Suppressor macrophage treated with lipopolysaccharide for 4 hours (primary cell): Measurements from ENCODE around the gene CREB3L2.
"Not testable (repeated sequence)": the region's sequence is repeated elsewhere in the genome, so short reads cannot be mapped to it uniquely, and the experiment has no call there.

ENCODE experiments used
- DNase-seq: peaks from one replicate; pipeline ENCODE4 v3.0.0-alpha.2; 2020

CREB3L2 gene, protein sequence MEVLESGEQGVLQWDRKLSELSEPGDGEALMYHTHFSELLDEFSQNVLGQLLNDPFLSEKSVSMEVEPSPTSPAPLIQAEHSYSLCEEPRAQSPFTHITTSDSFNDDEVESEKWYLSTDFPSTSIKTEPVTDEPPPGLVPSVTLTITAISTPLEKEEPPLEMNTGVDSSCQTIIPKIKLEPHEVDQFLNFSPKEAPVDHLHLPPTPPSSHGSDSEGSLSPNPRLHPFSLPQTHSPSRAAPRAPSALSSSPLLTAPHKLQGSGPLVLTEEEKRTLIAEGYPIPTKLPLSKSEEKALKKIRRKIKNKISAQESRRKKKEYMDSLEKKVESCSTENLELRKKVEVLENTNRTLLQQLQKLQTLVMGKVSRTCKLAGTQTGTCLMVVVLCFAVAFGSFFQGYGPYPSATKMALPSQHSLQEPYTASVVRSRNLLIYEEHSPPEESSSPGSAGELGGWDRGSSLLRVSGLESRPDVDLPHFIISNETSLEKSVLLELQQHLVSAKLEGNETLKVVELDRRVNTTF

GRCh38 chr7:138001529-138002095 lies at the start of gene CREB3L2:
TSS of gene CREB3L2 (minus strand) at chr7:138002086. CDS start at chr7:138001705, 381 bp downstream.
- peak; percentile 55 for DNase-seq

- DNase-seq = no peak
Observed at GRCh38 chr7:138049505-138050116, 47.7 kb upstream of the CREB3L2 start.

GRCh38 chr7:138047907-138048306 lies 46.0 kb upstream of the CREB3L2 start:
- DNase-seq = no peak

GRCh38 chr7:138044897-138045296 lies 43.0 kb upstream of the CREB3L2 start:
- DNase-seq = no peak

GRCh38 chr7:138040063-138040462 lies 38.2 kb upstream of the CREB3L2 start:
- not testable (repeated sequence) for DNase-seq

GRCh38 chr7:138036135-138036534 lies 34.2 kb upstream of the CREB3L2 start:
- no peak for DNase-seq

DNA sequence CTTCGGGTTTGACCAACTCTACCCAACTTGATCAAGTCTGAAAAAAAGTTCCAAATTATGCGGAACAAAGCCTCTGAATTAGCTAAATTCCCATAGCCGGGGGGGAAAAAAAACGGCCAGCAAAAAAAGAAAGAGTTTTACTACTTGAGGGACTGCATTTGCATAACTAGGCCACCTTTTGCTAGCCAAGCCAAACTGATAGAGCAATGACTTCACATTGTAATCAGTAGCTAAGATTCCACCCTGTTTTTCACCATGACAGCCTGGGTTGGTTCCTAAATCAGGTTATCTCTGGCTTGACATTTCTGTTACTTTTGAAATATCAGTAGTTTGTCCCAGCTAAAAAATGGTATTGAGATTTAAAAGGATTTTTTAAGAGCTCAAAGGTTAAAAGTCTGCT lies 31.4 kb upstream of the CREB3L2 start:
- DNase-seq = no peak

DNA sequence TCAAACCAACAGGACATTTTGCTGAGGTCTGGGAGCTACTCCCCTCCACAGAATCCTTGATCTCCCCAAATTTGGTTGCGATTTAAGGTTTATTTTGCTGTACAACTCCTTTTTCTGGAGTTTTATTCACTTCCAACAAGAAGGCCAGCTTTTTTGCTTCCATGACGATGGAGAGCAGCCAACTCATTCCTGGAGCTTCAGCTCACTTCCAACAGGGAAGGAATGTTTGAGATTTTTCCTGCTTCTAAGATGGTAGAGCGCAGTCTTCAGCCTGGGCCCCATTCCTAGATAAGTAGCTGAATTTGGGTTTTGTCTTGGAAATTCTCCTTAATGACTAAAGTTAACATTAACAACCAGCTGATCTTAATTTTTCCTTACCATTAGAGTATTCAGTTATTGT lies 30.9 kb upstream of the CREB3L2 start:
- no peak for DNase-seq

DNA sequence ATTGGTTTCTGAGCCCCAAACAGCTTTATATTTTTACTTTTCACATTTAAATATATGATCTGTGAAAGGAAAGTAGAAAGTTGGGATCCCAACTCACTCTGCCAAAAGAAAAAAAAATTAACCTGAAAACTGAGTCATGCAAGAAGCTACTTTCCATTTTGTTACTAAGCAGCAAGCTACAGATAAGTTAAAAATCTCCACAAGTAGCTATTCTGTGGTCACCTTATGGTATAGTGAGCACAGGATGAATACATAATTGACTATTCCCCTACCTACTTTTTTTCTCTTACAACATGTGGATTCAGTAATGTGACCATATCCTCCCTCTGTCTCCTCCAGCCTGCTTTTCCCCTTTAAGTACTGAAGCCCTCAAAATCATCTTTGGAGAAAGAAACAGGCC lies 30.3 kb upstream of the CREB3L2 start:
- no peak for DNase-seq

- peak; percentile 77 for DNase-seq
Observed at GRCh38 chr7:138030679-138031351, 28.9 kb upstream of the CREB3L2 start.

DNA sequence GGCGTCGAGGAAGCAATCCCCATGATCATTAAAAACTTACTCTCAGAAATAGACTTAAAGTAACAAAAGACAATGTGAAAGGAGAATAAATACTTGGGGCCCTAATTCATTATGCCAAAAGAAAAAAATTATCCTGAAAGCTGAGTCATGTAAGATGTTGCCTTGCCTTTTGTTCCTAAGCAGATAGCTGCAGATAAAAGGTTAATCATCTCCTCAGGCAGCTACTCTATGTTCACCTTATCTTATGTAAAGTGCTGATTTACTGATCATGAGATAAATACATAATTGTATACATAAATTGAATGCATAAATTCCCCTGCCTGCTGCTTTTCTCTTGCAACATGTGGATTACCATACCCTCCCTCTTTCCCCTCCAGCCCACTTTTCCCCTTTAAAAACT lies 28.1 kb upstream of the CREB3L2 start:
- DNase-seq = no peak

- DNase-seq = no peak
Observed at GRCh38 chr7:138029126-138029525, 27.2 kb upstream of the CREB3L2 start.

GRCh38 chr7:138027100-138027499 lies 25.2 kb upstream of the CREB3L2 start:
- no peak for DNase-seq

DNA sequence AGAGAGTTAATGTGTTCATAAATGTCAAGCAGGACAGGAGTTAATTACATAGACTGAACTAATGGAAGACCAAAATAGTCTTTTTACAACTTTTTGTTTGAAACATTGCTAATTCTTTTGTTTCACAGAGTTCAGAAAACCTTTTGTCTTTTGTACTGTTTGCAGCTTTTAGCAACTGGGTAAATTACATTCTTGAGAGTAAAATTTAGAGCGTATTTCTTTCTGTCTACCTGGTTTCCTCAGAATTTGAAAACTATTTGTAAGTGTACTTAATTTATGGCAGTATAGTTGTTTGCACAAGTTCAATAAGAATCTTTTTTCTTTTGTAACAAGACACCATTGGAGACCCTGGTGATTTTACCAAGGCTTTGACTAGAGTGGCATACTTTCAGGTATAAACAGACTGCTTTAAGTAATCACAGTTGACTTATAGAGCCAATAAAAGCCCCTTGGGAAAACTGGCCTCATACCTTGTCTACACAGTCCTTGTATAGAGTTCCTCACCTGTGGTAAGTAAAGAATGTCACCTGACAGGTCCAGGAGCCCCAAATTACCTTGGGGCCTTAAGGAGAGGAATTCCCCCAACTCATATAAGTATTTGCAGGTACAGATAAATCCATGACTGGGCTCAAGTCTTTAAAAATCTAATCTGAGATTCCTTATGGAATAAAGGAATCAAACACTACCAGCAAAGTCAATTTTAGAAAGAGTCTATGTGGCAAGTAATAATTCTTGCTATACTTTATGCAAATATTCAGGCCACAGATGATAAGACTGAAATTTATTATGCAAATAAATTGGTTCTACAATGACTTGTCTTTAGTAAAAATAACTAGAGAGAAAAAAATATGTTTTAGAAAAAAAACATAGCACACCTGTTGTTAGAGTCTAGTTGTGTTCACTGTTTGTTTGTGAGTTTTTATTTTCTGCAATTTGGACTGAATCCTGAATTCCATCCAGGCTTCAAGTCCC lies 23.6 kb upstream of the CREB3L2 start:
- no peak for DNase-seq

DNA sequence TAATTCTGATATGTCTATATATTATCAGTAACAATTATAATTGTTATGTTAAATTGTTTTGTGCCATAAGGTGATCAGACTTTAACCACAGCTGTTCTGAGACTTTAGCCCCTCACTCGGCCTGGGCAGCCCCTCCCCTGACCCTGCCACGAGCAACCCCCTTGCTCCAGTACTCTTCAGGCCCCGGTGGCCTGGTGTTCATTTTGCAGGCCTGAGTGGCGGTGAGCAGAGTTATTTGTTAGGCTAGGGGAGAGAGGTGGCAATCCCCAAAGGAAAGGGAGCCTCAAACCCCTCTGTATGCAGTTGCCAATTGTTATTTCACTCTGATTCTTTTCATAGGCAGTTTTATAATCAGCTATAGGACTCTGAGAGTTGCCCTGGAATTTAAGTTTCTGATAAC lies 22.9 kb upstream of the CREB3L2 start:
- no peak for DNase-seq

- DNase-seq = no peak
Observed at GRCh38 chr7:138024343-138024691, 22.4 kb upstream of the CREB3L2 start.

DNA sequence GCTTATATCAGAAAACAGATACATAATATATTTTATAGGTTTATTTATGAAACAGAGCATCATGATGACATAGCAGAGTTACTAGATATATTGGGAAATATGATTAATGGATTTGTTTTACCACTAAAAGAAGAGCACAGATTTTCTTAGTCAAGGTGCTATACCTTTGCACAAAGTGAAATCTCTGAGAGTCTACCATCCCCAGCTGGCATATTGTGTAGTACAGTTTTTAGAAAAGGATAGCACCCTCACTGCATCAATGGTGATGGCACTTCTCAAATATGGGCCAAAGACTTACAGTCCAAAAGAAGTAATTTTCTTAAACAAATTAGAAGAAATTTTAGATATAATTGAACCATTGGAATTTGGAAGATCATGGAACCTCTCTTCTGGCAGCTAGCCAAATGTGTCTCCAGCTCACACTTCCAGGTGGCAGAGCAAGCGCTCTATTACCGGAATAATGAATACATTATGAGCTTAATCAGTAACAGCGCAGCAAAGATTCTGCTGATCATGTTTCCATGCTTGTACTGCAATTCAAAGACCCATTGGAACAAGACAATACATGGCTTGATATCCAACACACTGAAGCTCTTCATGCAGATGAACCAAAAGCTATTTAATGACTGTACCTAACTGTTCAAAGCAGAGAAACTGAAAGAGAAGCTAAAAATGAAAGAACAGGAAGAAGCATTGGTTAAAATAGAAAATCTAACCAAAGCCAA lies 21.9 kb upstream of the CREB3L2 start:
- no peak for DNase-seq

DNA sequence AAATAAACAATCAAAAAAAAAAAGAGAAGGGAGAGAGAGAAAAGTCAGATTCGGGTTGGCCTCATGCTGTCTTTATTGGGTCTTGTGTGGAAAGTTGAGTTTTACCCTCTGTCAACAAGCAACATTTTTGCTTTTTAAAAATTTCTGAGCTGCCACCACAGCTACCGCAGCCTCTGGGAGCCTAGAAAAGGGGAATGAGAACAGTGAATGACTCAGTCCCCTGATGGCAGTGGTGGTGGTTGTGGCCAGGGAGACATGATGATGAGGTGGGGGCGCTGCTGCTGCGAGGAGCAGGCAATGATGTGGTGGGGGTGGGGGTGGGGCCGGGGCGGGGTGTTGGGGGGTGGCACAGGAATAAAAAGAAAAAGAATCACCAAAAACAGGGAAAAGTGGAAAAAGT lies 20.0 kb upstream of the CREB3L2 start:
- DNase-seq = peak; percentile 43

DNA sequence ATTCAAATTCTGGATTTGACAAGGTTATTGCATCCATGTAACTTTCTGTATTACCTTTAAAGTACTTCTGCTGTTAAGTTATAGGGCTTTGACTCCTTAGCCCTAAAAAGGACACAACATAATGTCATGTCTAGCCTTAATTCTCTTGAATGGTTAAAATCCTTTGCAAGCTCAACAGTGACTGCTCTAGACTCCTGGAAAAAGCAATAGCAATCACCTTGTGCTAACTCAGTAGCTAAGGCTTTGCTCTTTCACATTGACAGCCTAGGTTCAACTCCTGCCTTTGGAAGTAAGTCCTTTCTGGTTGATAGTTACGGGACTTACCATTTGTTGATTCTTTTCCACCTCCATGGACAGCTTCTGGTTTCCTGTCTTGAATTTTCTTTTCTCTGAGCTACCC lies 16.1 kb upstream of the CREB3L2 start:
- no peak for DNase-seq

GRCh38 chr7:138015096-138015495 lies 13.2 kb upstream of the CREB3L2 start:
- DNase-seq = no peak

GRCh38 chr7:138014686-138015085 lies 12.8 kb upstream of the CREB3L2 start:
- no peak for DNase-seq

GRCh38 chr7:138014201-138014600 lies 12.3 kb upstream of the CREB3L2 start:
- DNase-seq = not testable (repeated sequence)
